CD4-positive, alpha-beta T cell treated with Interleukin-17A for 4 hours (primary cell): ENCODE data around the gene MAMLD1.

ENCODE experiments used
- DNase-seq: peaks from one replicate; pipeline ENCODE4 v3.0.0-alpha.2; 2020; ENCODE audit warnings: mixed read lengths

Gene MAMLD1

GRCh38 chrX:150540965-150541364, 177.8 kb downstream of the MAMLD1 start:
- DNase-seq: no peak

GRCh38 chrX:150542846-150543229, 179.7 kb downstream of the MAMLD1 start:
- no peak for DNase-seq

- DNase-seq: no peak
These were observed 180.4 kb downstream of the MAMLD1 start for GRCh38 chrX:150543230-150544155.

GRCh38 chrX:150544222-150544787, 181.2 kb downstream of the MAMLD1 start:
- DNase-seq: peak; percentile 43

GRCh38 chrX:150544835-150545770, 182.0 kb downstream of the MAMLD1 start:
- DNase-seq: no peak

- DNase-seq: peak; percentile 58
These were observed 183.6 kb downstream of the MAMLD1 start for GRCh38 chrX:150546711-150547153.

GRCh38 chrX:150547375-150548115, 184.4 kb downstream of the MAMLD1 start:
- peak; percentile 15 for DNase-seq

- no peak for DNase-seq
These were observed 185.1 kb downstream of the MAMLD1 start for GRCh38 chrX:150548251-150548650.

- no peak for DNase-seq
These were observed 185.6 kb downstream of the MAMLD1 start for GRCh38 chrX:150548684-150549083.

- DNase-seq: no peak
These were observed 188.8 kb downstream of the MAMLD1 start for GRCh38 chrX:150551963-150552362.

GRCh38 chrX:150558424-150558823, 195.3 kb downstream of the MAMLD1 start:
- DNase-seq: no peak
